HG03460 (cell line): ENCODE results near the gene SRSF10.
"Not testable (repeated sequence)": the region's sequence is repeated elsewhere in the genome, so short reads cannot be mapped to it uniquely, and the experiment has no call there.

Experiments
- ATAC-seq: cut with Tn5 transposase; IDR thresholded peaks from one replicate; pipeline ENCODE4 v1.9.1; 2021; ENCODE audit not compliant: unreplicated experiment

The SRSF10 gene

DNA sequence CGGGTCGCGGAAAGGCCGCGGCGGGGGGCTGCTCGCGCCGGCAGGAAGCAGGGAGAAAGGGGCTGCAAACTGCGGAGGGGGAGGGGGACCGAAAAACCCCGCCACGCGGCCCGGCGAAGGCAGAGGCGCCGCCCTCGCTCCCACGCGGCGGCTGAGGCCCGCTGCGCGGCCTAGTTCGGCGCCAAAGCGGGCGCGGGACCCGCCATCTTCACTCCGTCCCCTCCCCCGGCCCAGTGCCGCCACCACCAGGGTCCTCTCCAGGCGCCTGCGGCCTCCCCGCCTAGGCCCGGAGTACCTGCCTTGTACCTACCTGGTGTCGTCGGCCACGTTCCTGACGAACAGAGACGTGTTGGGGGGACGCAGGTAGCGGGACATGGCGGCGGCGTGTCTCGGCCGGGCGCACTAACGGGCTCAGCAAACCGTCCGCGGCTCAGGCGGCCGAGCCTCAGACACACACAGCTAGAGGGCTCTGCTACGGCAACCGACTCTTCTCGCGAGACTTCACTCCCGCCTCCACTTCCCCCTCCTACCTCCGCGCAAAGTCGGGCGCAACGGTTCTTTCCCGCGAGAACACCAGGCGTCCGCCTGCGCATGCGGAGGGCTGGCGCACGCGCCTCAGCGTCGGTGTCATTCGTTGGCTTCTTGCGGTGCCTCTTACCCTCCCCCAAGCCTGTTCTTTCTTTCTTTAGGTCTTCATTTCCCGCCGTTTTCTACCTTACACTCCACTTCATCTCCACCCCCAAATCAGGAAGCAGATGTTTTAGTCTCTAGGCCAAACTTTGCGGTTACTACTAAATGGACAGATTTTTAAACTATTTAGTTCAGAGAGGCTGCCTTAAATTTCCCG, at the start of gene SRSF10:
SRSF10 (minus strand) TSS at position 447 of the 847 bp plus-strand sequence; CDS start at position 375, 72 bp downstream.
- peak; percentile 89 for ATAC-seq

DNA sequence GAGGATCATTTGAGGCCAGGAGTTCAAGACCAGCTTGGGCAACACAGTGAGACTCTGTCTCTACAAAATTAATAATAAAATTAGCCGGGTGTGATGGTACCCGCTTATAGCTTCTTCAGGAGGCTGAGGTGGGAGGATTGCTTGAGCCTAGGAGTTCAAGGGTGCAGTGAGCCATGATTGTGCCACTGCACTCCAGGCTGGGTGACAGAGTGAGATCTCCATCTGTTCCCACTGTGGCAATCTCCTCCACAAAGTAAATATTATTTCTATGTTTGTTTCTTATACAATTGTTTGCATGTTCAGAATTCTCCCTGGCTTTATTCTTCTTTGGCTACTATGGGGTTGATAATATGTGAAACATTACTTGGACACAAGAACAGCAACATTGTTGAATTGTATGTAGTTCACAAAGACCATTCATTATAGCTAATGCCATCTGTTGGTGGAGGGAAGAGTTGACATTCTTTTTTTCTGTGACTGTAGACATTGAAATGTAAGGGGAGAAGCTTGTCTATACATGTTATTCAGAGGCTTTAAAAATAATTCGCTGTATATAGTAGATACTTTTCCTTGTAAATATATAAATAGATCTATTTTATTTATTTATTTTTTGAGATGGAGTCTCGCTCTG, 47.8 kb upstream of the SRSF10 start:
- no peak for ATAC-seq

DNA sequence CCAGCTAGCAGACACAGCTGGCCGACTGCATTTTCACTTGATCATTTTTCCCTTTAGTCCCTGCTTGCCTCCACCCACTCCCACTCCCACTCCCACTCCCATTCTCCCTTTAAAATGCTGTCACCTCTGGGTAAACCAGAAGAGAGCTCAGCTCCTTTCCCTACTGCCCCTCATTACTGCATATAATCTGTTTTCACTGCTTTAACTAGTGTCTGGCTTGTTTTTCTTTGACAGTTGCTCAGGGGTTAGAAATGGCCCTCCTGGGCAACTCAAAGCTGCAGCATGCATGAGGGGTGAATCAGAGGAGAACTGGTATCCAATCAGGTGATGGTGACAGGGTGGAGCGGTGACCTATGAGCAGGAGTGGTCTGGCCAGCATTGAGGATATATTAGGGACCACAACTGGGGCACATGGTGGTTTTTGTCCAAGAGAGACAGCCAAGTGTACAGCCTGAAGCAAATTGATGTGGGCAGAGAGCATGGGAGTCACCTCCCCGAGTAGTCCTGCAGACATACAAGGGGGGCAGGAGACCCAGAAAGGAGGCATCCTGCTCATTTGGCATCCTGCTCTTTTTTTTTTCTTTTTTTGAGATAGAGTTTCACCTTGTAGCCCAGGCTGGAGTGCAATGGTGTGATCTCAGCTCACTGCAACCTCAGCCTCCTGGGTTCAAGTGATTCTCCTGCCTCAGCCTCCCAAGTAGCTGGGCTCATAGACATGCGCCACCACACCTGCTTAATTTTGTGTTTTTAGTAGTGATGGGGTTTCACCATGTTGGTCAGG, 42.6 kb upstream of the SRSF10 start:
- ATAC-seq: no peak

DNA sequence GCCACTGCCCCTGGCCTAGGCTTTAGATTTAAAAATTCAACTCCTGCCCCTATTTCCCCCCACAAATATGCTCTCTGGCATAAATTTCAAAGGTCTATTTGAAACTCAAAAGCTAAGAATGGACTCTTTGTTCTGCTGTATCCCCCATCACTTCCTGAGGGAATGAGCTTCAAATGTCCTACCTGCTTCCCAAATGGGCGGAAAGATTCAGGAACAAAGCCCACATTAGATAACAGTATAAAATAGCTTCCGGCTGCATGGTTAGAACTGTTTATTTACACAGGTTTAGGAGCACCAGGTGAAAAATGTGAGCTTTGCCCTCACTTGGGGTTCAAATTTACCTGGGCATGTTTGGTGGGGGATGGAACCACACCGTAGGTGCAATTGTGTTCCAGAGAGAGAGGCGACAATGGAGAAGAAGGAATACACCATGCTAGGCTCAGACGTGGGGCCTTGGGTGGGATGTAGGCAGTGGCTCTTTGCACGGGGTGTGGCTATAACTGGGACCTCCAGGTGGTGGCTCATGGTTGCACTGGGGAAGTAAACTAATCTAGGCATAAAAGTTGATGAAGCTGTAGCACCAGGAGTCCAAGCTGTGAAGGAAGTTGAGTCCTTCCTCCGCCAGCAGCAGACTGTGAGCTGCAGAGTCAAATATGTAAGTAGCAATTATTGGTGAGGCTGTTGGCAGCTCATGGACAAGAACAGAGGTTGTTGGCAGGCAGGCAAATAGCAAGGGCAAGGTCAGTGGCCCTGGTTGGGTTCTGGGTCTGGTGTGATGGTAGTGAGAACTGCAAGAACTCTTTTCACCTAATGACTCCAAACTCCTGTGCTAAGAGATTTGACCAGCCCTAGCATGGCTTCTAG, 41.5 kb upstream of the SRSF10 start:
- no peak for ATAC-seq

DNA sequence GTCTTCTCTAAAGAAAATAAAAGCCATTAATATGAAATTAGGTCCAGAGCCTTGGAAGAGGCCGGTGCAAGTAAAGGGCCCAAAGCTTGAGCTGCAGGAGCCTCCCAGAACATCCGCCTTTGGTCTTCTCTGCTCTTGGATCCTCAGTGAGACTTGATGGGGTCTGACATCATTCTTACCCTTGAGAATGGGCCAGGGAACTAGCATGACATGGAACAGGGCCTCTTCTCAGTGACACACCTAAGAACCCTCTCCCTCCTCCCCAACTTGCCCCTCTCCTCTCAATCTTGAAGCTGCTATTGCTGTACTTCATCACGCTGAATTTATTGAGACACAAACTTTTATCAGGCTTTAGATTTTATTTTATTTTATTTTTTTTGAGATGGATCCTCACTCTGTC, 40.3 kb upstream of the SRSF10 start:
- ATAC-seq: no peak

DNA sequence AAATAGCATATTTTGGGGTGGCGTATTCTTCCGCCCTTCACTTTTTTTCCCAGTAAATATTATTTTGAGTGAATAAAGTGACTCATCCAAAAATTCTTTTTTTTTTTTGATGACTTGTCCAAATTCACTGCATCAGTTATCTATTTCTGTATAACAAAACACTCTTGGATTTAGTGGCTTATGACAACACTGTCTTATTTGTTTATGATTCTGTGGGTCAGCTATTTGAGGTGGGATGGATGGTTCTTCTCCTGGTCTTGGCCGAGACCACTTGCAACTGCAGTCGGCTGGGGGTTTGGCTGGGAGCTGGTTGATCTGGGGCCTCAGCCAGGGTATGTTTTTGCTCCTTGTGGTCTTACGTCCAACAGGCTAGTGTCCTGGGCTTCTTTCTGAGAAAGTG, 39.9 kb upstream of the SRSF10 start:
- no peak for ATAC-seq

DNA sequence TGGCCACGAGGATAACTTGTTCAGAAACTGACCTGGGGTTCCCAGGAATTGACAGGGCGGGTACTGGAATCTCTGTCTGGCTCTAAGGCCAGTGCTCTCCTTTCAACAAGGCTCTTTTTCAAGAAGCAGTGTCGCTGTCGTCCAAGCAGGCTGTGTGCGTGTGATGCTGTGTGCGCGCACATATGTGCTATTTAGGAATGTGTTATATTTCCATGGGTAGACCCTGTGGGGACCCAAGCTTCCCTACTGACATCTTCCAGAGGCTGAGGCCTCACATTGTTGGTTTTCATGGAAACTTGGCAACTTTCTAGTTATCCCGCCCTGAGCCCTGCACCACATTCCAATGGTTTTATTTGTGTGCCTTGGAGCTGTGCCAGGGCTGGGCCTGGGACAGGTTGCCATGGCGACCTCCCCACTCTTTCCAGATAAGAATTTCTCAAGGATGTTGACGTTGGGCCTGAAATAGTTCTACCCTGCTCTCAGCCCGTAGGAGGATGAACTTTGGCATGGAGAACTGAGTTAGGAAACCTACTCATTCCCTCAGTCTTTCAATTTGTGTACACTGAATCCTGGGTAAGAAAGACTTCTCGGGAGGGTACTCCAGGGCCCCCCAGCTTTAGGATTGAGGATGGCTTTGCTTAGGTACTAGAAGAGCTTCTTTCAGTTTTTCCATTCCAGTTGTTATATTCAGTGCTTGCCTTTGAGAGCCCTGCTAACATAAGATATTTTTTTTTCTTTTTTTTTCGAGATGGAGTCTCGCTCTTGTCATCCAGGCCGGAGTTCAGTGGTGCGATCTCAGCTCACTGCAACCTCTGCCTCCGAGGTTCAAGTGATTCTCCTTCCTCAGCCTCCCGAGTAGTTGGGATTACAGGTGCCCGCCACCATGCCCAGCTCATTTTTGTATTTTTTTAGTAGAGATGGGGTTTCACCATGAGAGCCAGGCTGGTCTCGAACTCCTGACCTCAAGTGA, 38.8 kb upstream of the SRSF10 start:
- no peak for ATAC-seq

DNA sequence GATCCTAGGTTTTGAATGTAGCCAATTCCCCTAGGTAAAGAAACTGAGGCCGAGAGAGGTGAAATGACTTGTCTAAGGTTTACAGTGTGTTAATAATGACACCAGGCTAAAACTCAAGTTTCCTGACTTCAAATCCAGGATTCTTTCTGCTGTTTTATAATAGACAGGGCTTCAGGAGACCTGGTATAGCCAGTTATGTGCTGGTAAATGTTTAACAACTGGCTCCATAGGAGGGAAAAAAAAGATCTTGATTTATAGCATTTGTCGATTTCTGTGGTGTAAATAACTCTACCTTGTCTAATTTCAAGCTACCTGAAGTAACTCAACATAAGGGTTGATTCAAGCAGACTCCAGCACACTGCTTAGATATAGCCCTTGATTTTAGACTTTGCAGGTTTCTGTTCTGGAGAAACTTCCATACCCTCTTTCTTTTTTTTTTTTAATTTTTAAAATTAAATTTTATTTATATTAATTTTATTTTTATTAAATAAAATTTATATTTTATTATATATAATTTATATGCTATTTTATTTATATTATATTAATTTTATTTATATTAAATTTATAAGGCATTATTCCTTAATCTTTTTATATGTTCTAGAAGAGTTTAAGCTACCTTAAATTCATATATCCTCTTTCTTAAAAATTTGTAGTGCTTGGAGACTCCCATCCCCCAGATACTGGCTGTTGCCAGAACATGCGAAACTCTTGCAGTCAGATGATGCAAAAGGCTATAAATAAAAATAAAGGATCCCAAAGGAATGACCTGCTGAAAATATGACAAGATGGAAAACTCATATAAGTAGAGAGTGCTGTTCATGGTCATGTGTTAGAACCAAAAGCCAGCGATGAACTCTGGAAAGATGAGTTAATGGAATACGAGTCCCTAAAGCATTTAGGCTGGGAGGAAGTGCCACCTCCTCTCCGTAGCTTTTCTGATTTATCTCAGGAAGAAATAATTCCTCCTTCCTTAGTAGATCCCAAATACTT, 35.4 kb upstream of the SRSF10 start:
- no peak for ATAC-seq

DNA sequence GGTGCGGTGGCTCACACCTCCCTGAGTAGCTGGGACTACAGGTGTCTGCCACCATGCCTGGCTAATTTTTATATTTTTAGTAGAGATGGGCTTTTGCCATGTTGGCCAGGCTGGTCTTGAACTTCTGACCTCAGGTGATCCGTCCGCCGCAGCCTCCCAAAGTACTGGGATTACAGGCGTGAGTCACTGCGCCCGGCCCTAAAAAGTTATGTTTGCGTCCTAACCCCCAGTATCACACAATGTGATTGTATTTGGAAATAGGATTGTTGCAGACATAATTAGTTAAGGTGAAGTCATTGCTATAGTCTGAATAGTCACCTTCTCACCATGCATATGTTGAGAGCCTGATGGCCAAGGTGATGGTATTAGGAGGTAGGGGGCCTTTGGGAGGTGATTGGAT, 32.8 kb upstream of the SRSF10 start:
- not testable (repeated sequence) for ATAC-seq

DNA sequence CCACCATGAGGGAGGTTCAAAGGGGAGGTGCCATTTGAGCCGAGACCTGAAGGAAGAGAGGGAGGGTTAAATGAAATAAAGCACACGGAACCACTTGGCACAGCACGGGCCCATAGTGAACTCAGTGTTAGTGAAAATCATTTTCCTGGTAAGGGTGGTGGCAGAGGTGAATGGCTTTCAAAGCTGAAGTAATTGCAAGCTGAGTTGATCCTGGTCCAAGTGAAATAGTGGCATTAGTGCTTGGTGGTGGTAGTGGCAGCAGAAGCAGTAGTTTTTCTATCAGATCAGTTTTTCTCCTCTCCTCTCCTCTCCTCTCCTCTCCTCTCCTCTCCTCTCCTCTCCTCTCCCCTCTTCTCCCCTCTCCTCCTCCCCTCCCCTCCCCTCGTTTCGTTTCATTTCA, 30.5 kb upstream of the SRSF10 start:
- no peak for ATAC-seq

DNA sequence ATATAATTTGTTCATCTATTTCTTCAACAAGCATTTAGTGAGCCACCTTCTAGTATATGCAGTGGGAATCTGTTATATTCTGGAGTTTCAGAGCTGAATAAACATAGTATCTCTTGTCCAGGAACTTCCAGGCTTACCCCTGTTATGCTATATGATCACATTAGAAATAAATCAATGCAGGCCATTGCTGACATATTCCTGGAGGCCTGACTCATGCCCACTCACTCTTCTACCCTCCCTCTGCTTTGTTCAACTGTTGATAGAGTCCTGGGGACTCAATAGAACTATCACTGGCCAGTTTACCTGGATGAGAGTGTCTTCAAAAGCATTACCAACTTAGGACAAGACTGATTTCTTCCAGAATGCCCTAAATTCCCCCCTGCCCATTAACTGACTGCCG, 29.3 kb upstream of the SRSF10 start:
- no peak for ATAC-seq

DNA sequence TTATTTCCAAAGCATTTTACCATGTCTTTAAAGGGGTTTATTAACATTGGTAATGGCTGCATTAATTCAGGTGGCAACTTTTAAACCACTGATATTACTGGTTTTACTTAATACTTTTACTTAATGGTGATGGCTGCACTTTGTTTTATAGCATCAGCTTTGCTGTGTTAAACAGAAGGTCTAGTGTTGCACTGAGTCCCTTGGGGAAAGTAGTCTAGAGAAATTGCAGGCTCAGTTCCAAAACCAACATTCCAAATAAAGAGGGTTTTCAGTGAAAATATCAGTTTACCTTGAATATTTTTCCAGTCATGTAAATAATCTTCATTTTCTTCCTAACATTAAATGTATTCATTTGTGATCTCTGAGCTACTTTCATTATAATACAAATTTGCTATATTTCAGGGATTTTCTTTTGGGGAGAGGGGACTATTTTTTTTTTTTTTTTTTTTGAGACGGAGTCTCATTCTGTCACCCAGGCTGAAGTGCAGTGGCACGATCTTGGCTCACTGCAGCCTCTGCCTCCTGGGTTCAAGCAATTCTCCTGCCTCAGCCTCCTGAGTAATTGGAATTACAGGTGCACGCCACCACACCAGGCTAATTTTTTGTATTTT, 28.6 kb upstream of the SRSF10 start:
- not testable (repeated sequence) for ATAC-seq

DNA sequence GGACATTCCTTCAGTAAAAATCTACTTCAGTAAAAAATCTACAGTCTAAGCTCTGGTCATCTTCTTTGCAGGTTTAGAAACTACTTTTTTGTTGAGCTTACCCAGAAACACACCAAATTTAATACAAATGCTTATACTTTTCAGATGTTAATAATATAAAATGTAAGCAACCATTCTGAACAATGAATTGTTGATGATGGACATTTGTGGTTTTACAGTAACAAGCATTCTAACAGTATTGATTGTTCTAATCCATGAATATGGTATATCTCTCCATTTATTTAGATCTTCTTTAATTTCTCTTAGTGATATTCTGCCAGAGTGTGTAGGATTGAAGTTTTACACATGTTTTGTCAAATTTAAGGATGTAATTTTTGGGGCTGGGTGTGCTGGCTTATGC, 27.0 kb upstream of the SRSF10 start:
- ATAC-seq: no peak

DNA sequence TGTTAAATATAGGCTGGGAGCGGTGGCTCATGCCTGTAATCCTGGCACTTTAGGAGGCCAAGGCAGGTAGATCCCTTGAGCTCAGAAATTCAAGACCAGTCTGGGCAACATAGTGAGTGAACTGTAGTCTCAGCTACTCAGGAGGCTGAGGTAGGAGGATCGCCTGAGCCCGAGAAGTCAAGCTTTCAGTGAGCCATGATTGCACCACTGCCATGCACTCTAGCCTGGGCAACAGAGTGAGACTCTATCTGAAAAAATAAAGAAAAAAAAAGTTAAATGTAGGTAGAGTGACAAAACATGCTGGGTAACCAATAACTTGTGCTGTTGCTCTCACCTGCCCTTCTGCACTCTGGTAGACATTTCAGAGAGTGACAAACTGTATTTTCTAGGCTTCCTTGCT, 25.0 kb upstream of the SRSF10 start:
- ATAC-seq: no peak

DNA sequence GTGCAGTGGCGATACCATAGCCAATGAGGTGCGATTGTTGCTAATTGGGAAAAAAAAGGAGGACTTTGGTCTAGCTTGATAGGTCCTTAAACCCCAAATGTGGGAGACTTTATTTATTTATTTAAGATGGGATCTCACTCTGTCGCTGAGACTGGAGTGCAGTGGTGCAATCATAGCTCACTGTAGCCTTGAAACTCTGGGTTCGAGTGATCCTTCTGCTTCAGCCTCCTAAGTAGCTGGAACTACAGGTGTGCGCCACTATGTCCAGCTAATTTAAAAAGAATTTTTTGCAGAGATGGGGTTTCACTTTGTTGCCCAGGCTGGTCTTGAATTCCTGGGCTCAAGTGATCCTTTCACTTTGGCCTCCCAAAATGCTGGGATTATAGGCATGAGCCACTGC, 24.0 kb upstream of the SRSF10 start:
- no peak for ATAC-seq

DNA sequence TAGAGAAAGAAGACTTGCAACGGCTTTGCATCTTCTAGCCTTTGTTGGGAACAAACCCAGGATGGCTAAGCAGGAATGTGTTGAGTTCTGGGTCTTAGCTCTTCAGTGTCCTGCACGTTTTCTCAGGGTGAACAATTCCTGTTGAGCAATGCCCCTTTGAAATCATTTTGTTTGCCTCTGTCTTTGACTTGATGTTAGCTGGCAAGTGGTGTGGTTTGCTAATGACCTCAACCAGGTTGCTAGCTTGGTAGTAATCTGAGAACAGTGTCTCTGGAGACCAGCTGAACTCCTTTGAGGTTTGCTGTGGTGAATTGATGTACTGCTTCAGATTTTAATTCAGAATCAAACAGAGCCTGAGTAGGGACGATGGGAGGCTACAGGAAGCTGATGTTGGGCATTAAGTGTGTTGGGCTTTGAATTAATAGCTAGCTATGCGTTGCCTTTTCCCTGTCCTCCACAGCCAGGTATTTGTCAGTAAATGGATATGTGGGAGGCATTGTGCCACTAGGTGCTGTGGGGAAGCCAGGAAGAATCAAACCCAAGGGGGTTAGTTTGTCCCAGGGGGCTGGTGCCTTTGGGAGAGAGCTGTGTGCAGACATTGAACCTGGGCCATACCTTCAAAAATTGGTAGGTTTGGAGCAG, 23.3 kb upstream of the SRSF10 start:
- no peak for ATAC-seq

DNA sequence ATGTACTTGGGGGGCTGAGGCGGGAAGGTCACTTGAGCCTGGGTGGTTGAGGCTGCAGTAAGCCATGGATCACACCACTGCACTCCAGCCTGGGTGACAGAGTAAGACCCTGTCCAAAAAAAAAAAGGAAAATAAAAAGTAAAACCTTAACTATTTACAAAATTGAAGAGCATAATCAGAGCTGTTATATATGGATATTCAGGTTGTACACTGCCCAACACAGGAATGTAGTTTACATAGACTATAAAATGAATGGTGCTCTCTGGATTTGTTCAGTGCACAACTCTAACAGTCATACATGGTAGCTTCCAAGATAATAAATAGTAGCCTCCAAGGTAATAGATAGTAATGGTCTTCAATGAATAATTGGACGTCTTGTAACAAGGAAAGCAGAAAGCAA, 22.6 kb upstream of the SRSF10 start:
- no peak for ATAC-seq
